K562 (cell line): ENCODE results near the gene ANKRD23. TPM values are rescaled to one million over a fixed set of nuclear protein-coding genes. Genes with fewer than 3 reads are reported as not detected.

Source experiments
- HMG20B ChIP-seq: fragments of 250-450 bp; sonication (Bioruptor Pico); IDR thresholded peaks from 2 replicates; pipeline ENCODE4 v1.5.0; 2021; ENCODE audit warnings: mild to moderate bottlenecking
- JUND ChIP-seq, 2 experiments: IDR thresholded peaks; 2 replicates in 1 of 2; 3 replicates in 1 of 2; pipeline ENCODE4 v1.6.1; 2011; ENCODE audit warnings: borderline replicate concordance in 2 of 2, low read depth in 2 of 2, low read length in 2 of 2, improper control_type of control experiment in 1 of 2, missing biosample characterization in 1 of 2, missing genetic modification characterization in 1 of 2, missing genetic modification reagents in 1 of 2
- LCOR ChIP-seq: sonication (generic); formaldehyde crosslinking; IDR thresholded peaks from 2 replicates; pipeline ENCODE4 v1.8.0; 2022; ENCODE audit warnings: mild to moderate bottlenecking, missing genetic modification reagents
- MIER1 ChIP-seq: fragments of 450-650 bp; IDR thresholded peaks from 2 replicates; pipeline ENCODE4 v1.6.1; 2016; ENCODE audit warnings: antibody characterized with exemption, mild to moderate bottlenecking, low read depth
- MXI1 ChIP-seq: IDR thresholded peaks from 2 replicates; pipeline ENCODE4 v1.6.1; 2011; ENCODE audit warnings: low read depth, mild to moderate bottlenecking, improper control_type of control experiment, low read length
- SMAD3 ChIP-seq: fragments of 450-650 bp; formaldehyde crosslinking; conservative IDR thresholded peaks from 2 replicates; pipeline ENCODE4 v1.4.0; 2020; ENCODE audit warnings: mild to moderate bottlenecking
- SPI1 ChIP-seq: IDR thresholded peaks from 2 replicates; pipeline ENCODE4 v1.6.1; 2011; ENCODE audit warnings: low read depth, low read length, control low read depth, borderline replicate concordance
- TEAD2 ChIP-seq: fragments of 450-650 bp; IDR thresholded peaks from 2 replicates; pipeline ENCODE4 v1.6.1; 2016; ENCODE audit warnings: missing genetic modification characterization, control low read depth, missing compliant biosample characterization
- ZZZ3 ChIP-seq: fragments of 450-650 bp; IDR thresholded peaks from 2 replicates; pipeline ENCODE4 v1.6.1; 2016; ENCODE audit warnings: antibody characterized with exemption, mild to moderate bottlenecking, moderate library complexity
- polyA plus RNA-seq, 8 experiments: library from polyadenylated mRNA; depleted of rRNA in 4 of 8; stranded (reverse) in 5 of 8; unstranded in 3 of 8; fragments of >200 nt; fragmentation: Nextera tagmentation in 2 of 8; fragmentation: Illumina TruSeq in 1 of 8; extraction: Ambion mirVana in 2 of 8; extraction: Trizol in 1 of 8; gene quantifications; 2 replicates each; pipeline versions ENCODE4 v1.2.1 to v1.2.3, GENCODE V29; 2011 to 2014; ENCODE audit warnings: inconsistent platforms in 1 of 8, missing spikeins in 1 of 8
- total RNA-seq, 7 experiments: library from RNA; depleted of rRNA in 6 of 7; stranded (reverse); fragments of >200 nt in 6 of 7; fragmentation: Illumina TruSeq in 2 of 7; extraction: Trizol in 2 of 7; gene quantifications; 2 replicates each; pipeline versions ENCODE4 v1.2.1 to v1.2.3, GENCODE V29; 2011 to 2021; ENCODE audit warnings: low replicate concordance in 1 of 7
- TF ChIP-seq, protein P1 (sequence below): fragments of 200-800 bp; sonication (Bioruptor generic); IDR thresholded peaks from 2 replicates; pipeline ENCODE4 v1.6.1; 2016; ENCODE audit warnings: missing genetic modification characterization, missing compliant biosample characterization
- TF ChIP-seq, protein P2 (sequence below): sonication (generic); formaldehyde crosslinking; IDR thresholded peaks from 2 replicates; pipeline ENCODE4 v1.8.1; 2023; ENCODE audit warnings: missing genetic modification reagents, mild to moderate bottlenecking, borderline replicate concordance
- TF ChIP-seq, protein P3 (sequence below): fragments of 450-650 bp; IDR thresholded peaks from 2 replicates; pipeline ENCODE4 v1.6.1; 2018; ENCODE audit not compliant: partially characterized antibody

Gene ANKRD23
- total and polyA plus RNA-seq, 9 of the 15 experiments (the other 6 are each of a cell fraction or from before 2014, with no cell fraction given) = 0.32 to 4.8 (median 2.8) TPM

DNA sequence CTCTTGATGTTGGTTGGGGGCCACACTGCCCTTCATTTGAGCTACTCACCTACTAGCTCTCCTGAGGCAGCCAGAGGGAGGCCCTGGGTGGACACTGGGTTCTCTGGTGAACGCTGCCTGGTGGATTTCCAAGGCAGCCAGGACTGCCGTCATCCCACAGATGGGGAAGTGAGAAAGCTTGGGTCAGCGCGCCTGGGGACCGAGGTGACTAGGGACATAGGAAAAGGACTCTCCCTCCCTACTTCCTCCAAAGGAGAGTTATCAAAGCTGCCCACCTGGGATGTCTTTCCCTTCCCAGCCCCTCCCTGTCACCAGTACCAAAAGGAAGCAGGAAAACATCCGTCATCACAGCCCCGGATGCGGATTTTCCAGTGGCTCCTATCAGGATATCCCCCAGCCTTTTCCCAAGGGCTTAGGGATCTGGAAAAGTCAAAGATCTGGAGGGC is 29.9 kb upstream of the ANKRD23 start (continued):
- no peak for TF ChIP-seq MIER1
- no peak for TF ChIP-seq ZZZ3
- TF ChIP-seq, protein P1, sequence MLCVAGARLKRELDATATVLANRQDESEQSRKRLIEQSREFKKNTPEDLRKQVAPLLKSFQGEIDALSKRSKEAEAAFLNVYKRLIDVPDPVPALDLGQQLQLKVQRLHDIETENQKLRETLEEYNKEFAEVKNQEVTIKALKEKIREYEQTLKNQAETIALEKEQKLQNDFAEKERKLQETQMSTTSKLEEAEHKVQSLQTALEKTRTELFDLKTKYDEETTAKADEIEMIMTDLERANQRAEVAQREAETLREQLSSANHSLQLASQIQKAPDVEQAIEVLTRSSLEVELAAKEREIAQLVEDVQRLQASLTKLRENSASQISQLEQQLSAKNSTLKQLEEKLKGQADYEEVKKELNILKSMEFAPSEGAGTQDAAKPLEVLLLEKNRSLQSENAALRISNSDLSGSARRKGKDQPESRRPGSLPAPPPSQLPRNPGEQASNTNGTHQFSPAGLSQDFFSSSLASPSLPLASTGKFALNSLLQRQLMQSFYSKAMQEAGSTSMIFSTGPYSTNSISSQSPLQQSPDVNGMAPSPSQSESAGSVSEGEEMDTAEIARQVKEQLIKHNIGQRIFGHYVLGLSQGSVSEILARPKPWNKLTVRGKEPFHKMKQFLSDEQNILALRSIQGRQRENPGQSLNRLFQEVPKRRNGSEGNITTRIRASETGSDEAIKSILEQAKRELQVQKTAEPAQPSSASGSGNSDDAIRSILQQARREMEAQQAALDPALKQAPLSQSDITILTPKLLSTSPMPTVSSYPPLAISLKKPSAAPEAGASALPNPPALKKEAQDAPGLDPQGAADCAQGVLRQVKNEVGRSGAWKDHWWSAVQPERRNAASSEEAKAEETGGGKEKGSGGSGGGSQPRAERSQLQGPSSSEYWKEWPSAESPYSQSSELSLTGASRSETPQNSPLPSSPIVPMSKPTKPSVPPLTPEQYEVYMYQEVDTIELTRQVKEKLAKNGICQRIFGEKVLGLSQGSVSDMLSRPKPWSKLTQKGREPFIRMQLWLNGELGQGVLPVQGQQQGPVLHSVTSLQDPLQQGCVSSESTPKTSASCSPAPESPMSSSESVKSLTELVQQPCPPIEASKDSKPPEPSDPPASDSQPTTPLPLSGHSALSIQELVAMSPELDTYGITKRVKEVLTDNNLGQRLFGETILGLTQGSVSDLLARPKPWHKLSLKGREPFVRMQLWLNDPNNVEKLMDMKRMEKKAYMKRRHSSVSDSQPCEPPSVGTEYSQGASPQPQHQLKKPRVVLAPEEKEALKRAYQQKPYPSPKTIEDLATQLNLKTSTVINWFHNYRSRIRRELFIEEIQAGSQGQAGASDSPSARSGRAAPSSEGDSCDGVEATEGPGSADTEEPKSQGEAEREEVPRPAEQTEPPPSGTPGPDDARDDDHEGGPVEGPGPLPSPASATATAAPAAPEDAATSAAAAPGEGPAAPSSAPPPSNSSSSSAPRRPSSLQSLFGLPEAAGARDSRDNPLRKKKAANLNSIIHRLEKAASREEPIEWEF = no peak
- no peak for TF ChIP-seq MXI1
- TF ChIP-seq LCOR (CRISPR knock-in tag) = 0 out of 2 replicates have a peak, but pooled peaks have one; percentile 20
- TF ChIP-seq, protein P2, sequence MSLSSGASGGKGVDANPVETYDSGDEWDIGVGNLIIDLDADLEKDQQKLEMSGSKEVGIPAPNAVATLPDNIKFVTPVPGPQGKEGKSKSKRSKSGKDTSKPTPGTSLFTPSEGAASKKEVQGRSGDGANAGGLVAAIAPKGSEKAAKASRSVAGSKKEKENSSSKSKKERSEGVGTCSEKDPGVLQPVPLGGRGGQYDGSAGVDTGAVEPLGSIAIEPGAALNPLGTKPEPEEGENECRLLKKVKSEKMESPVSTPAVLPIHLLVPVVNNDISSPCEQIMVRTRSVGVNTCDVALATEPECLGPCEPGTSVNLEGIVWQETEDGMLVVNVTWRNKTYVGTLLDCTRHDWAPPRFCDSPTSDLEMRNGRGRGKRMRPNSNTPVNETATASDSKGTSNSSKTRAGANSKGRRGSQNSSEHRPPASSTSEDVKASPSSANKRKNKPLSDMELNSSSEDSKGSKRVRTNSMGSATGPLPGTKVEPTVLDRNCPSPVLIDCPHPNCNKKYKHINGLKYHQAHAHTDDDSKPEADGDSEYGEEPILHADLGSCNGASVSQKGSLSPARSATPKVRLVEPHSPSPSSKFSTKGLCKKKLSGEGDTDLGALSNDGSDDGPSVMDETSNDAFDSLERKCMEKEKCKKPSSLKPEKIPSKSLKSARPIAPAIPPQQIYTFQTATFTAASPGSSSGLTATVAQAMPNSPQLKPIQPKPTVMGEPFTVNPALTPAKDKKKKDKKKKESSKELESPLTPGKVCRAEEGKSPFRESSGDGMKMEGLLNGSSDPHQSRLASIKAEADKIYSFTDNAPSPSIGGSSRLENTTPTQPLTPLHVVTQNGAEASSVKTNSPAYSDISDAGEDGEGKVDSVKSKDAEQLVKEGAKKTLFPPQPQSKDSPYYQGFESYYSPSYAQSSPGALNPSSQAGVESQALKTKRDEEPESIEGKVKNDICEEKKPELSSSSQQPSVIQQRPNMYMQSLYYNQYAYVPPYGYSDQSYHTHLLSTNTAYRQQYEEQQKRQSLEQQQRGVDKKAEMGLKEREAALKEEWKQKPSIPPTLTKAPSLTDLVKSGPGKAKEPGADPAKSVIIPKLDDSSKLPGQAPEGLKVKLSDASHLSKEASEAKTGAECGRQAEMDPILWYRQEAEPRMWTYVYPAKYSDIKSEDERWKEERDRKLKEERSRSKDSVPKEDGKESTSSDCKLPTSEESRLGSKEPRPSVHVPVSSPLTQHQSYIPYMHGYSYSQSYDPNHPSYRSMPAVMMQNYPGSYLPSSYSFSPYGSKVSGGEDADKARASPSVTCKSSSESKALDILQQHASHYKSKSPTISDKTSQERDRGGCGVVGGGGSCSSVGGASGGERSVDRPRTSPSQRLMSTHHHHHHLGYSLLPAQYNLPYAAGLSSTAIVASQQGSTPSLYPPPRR (CRISPR knock-in tag) = no peak
- TF ChIP-seq, protein P3, sequence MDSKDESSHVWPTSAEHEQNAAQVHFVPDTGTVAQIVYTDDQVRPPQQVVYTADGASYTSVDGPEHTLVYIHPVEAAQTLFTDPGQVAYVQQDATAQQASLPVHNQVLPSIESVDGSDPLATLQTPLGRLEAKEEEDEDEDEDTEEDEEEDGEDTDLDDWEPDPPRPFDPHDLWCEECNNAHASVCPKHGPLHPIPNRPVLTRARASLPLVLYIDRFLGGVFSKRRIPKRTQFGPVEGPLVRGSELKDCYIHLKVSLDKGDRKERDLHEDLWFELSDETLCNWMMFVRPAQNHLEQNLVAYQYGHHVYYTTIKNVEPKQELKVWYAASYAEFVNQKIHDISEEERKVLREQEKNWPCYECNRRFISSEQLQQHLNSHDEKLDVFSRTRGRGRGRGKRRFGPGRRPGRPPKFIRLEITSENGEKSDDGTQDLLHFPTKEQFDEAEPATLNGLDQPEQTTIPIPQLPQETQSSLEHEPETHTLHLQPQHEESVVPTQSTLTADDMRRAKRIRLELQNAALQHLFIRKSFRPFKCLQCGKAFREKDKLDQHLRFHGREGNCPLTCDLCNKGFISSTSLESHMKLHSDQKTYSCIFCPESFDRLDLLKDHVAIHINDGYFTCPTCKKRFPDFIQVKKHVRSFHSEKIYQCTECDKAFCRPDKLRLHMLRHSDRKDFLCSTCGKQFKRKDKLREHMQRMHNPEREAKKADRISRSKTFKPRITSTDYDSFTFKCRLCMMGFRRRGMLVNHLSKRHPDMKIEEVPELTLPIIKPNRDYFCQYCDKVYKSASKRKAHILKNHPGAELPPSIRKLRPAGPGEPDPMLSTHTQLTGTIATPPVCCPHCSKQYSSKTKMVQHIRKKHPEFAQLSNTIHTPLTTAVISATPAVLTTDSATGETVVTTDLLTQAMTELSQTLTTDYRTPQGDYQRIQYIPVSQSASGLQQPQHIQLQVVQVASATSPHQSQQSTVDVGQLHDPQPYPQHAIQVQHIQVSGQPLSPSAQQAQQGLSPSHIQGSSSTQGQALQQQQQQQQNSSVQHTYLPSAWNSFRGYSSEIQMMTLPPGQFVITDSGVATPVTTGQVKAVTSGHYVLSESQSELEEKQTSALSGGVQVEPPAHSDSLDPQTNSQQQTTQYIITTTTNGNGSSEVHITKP = no peak
- TF ChIP-seq TEAD2 = no peak
- TF ChIP-seq SPI1 = peak; percentile 82; the same call in 1 of the 2 replicates
- no peak for TF ChIP-seq SMAD3 (CRISPR knock-in tag)
- TF ChIP-seq JUND (IDR thresholded peaks at IDR 0.05; ENCODE audit: borderline replicate concordance, low read depth, low read length) = peak; percentile 10; the same call in 1 of the 2 replicates
- TF ChIP-seq JUND (tag; IDR thresholded peaks at IDR 0.05; ENCODE audit: borderline replicate concordance, low read depth, low read length) = no peak
- no peak for TF ChIP-seq HMG20B (CRISPR knock-in tag)
